ENCODE results near the gene MFSD11.
"Not testable (repeated sequence)": the region's sequence is repeated elsewhere in the genome, so short reads cannot be mapped to it uniquely, and the experiment has no call there.

Gene MFSD11

DNA sequence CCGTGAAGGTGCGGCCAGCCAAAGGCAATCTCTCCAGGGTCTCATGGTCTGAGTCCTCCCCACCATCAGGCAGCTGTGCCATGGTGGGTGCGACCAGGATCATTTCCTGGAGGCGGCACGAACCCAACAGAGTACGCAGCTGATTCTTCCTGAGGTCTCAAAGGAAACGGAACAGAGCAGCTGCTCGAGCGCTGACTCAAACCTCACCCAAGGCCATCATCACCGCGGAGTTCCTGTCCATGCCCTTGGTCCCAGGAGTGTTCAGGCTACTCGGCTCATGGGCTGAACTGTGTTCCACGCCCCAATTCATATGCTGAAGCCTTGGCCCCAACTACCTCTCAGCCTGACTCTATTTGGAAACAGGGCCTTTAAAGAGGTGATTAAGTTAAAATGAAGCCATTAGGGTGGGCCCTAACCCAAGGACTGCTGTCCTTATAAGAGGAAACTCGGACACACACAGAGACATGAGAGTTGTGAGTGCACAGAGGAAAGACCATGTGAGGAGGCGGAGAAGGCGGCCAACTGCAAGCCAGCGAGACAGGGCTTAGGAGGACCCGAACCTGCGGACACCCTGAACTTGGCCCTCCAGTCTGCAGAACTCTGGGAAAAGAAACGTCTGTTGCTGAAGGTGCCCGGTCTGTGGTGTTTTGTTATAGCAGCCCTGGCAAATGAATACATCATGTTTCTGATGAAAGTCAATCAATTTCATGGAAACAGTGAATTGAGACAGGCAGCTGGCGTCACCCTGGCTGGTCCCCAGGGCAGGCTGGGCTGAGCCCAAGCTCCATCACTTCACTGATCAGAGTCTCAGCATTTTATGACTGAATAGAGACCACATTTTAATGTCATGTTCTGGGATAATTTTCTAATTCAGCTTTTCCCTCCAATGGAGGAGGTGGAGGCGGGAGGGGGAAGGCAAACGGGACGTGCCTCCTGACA, 40.9 kb upstream of the MFSD11 start:
- DNase-seq (ENCODE audit: low read depth in 1 of 2, low spot score in 1 of 2) = no peak
- TF ChIP-seq POLR2AphosphoS5 (IDR thresholded peaks at IDR 0.05; ENCODE audit: low read depth) (no peak), SPI1 (IDR thresholded peaks at IDR 0.05; ENCODE audit: borderline replicate concordance, low read depth) (no peak), GABPA (IDR thresholded peaks at IDR 0.05; ENCODE audit: low read depth) (no peak), REST (IDR thresholded peaks at IDR 0.05; ENCODE audit: insufficient replicate concordance, low read depth) (no peak)
- TF ChIP-seq, protein P1, sequence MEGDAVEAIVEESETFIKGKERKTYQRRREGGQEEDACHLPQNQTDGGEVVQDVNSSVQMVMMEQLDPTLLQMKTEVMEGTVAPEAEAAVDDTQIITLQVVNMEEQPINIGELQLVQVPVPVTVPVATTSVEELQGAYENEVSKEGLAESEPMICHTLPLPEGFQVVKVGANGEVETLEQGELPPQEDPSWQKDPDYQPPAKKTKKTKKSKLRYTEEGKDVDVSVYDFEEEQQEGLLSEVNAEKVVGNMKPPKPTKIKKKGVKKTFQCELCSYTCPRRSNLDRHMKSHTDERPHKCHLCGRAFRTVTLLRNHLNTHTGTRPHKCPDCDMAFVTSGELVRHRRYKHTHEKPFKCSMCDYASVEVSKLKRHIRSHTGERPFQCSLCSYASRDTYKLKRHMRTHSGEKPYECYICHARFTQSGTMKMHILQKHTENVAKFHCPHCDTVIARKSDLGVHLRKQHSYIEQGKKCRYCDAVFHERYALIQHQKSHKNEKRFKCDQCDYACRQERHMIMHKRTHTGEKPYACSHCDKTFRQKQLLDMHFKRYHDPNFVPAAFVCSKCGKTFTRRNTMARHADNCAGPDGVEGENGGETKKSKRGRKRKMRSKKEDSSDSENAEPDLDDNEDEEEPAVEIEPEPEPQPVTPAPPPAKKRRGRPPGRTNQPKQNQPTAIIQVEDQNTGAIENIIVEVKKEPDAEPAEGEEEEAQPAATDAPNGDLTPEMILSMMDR (IDR thresholded peaks at IDR 0.05; ENCODE audit: insufficient read depth, low read length) = no peak
- H3K4me3 ChIP-seq (replicated peaks; ENCODE audit: insufficient read depth, low read length) = no peak overlapping the region
- H3K27me3 ChIP-seq (ENCODE audit: insufficient read depth, poor library complexity, severe bottlenecking) = no peaks in the 10 kb centered on the region
- H3K27ac ChIP-seq (replicated peaks) = no peak overlapping the region

GRCh38 chr17:76697702-76698465, 40.0 kb upstream of the MFSD11 start:
- no peak overlapping the region for H3K4me3 ChIP-seq (replicated peaks; ENCODE audit: insufficient read depth, low read length)
- TF ChIP-seq GABPA (IDR thresholded peaks at IDR 0.05; ENCODE audit: low read depth) (no peak), REST (IDR thresholded peaks at IDR 0.05; ENCODE audit: insufficient replicate concordance, low read depth) (no peak), SPI1 (IDR thresholded peaks at IDR 0.05; ENCODE audit: borderline replicate concordance, low read depth) (no peak), POLR2AphosphoS5 (IDR thresholded peaks at IDR 0.05; ENCODE audit: low read depth) (no peak)
- TF ChIP-seq, protein P1 (IDR thresholded peaks at IDR 0.05; ENCODE audit: insufficient read depth, low read length) = no peak
- H3K27ac ChIP-seq (replicated peaks) = no peak overlapping the region
- no peaks in the 10 kb centered on the region for H3K27me3 ChIP-seq (ENCODE audit: insufficient read depth, poor library complexity, severe bottlenecking)
- DNase-seq (ENCODE audit: low read depth in 1 of 2, low spot score in 1 of 2) = no peak

DNA sequence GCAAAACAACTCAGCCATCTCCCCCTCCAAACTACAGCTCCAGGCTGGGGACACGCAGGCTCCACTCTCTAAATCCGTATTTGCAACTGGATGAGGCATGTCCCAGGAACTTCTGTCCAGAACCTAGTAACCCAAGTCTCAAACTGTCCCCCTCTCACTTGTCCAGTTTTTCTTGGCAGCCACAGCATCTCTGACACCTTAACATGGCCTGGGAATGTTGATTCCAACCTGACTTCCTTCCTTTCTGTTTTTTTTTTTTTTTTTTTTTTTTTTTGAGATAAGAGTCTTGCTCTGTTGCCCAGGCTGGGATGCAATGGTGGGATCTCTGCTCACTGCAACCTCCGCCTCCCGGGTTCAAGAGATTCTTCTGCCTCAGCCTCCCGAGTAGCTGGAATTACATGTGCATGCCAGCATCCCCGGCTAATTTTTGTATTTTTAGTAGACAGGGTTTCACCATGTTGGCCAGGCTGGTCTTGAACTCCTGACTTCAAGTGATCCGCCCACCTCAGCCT, 39.4 kb upstream of the MFSD11 start:
- H3K27me3 ChIP-seq (ENCODE audit: insufficient read depth, poor library complexity, severe bottlenecking); DNase-seq (ENCODE audit: low read depth in 1 of 2, low spot score in 1 of 2); H3K27ac ChIP-seq (replicated peaks); H3K4me3 ChIP-seq (replicated peaks; ENCODE audit: insufficient read depth, low read length): not testable (repeated sequence)

GRCh38 chr17:76700270-76700616, 37.7 kb upstream of the MFSD11 start:
- no peaks in the 10 kb centered on the region for H3K27me3 ChIP-seq (ENCODE audit: insufficient read depth, poor library complexity, severe bottlenecking)
- no peak for TF ChIP-seq GABPA (IDR thresholded peaks at IDR 0.05; ENCODE audit: low read depth)
- no peak for TF ChIP-seq SPI1 (IDR thresholded peaks at IDR 0.05; ENCODE audit: borderline replicate concordance, low read depth)
- TF ChIP-seq REST (IDR thresholded peaks at IDR 0.05; ENCODE audit: insufficient replicate concordance, low read depth) = no peak
- no peak for DNase-seq (ENCODE audit: low read depth in 1 of 2, low spot score in 1 of 2)
- H3K4me3 ChIP-seq (replicated peaks; ENCODE audit: insufficient read depth, low read length) = no peak overlapping the region
- H3K27ac ChIP-seq (replicated peaks) = no peak overlapping the region

Measured in HL-60 (cell line).